HepG2 (cell line): ENCODE data around the gene WDR20. TPM values are rescaled to one million over a fixed set of nuclear protein-coding genes. Genes with fewer than 3 reads are reported as not detected.

Experiments used
- CSRNP1 ChIP-seq: sonication (generic); formaldehyde crosslinking; IDR thresholded peaks from 2 replicates; pipeline ENCODE4 v1.8.1; 2023; ENCODE audit warnings: mild to moderate bottlenecking, missing genetic modification reagents
- E2F5 ChIP-seq: sonication (generic); formaldehyde crosslinking; conservative IDR thresholded peaks from 2 replicates; pipeline ENCODE4 v1.4.0; 2020; ENCODE audit warnings: missing genetic modification reagents
- FLYWCH1 ChIP-seq: sonication (generic); formaldehyde crosslinking; IDR thresholded peaks from 2 replicates; pipeline ENCODE4 v1.8.1; 2023; ENCODE audit warnings: mild to moderate bottlenecking, missing genetic modification reagents
- FOXA3 ChIP-seq: IDR thresholded peaks from 2 replicates; pipeline ENCODE4 v1.6.1; 2016; ENCODE audit warnings: missing genetic modification reagents, missing compliant biosample characterization
- FOXP1 ChIP-seq, 2 experiments: fragments of 450-650 bp in 1 of 2; IDR thresholded peaks; 2 replicates each; pipeline ENCODE4 v1.6.1; 2017 to 2018; ENCODE audit warnings: antibody characterized with exemption in 1 of 2
- HNF4A ChIP-seq: sonication (generic); formaldehyde crosslinking; IDR thresholded peaks from 2 replicates; pipeline ENCODE4 v1.4.0; 2020; ENCODE audit warnings: missing genetic modification reagents
- KLF12 ChIP-seq: sonication (generic); formaldehyde crosslinking; IDR thresholded peaks from 2 replicates; pipeline ENCODE4 v1.4.0; 2020; ENCODE audit warnings: missing genetic modification reagents, borderline replicate concordance
- KLF6 ChIP-seq: IDR thresholded peaks from 2 replicates; pipeline ENCODE4 v1.8.0; 2016; ENCODE audit warnings: missing biosample characterization, missing genetic modification reagents
- MAF1 ChIP-seq: sonication (generic); formaldehyde crosslinking; IDR thresholded peaks from 2 replicates; pipeline ENCODE4 v1.5.0; 2020; ENCODE audit warnings: missing genetic modification reagents, borderline replicate concordance
- PAX8 ChIP-seq: sonication (generic); formaldehyde crosslinking; IDR thresholded peaks from 2 replicates; pipeline ENCODE4 v1.8.0; 2022; ENCODE audit warnings: mild to moderate bottlenecking, missing genetic modification reagents, borderline replicate concordance
- SMAD3 ChIP-seq: sonication (generic); formaldehyde crosslinking; IDR thresholded peaks from 2 replicates; pipeline ENCODE4 v1.4.0; 2020; ENCODE audit warnings: missing genetic modification reagents
- SMC3 ChIP-seq: IDR thresholded peaks from 2 replicates; pipeline ENCODE4 v1.6.1; 2011; ENCODE audit warnings: low read length, improper control_type of control experiment
- SNAPC2 ChIP-seq: sonication (generic); formaldehyde crosslinking; IDR thresholded peaks from 2 replicates; pipeline ENCODE4 v1.8.1; 2022; ENCODE audit warnings: mild to moderate bottlenecking, missing genetic modification reagents
- SP140L ChIP-seq: sonication (generic); formaldehyde crosslinking; IDR thresholded peaks from 2 replicates; pipeline ENCODE4 v1.4.0; 2020; ENCODE audit warnings: missing genetic modification reagents, borderline replicate concordance
- TCF7L2 ChIP-seq: IDR thresholded peaks from 2 replicates; pipeline ENCODE4 v1.6.1; 2011; ENCODE audit warnings: mild to moderate bottlenecking, low read depth, low read length, moderate library complexity
- YEATS4 ChIP-seq: sonication (generic); formaldehyde crosslinking; IDR thresholded peaks from 2 replicates; pipeline ENCODE4 v1.4.0; 2020; ENCODE audit warnings: missing genetic modification reagents, borderline replicate concordance
- ZBTB21 ChIP-seq: sonication (generic); formaldehyde crosslinking; IDR thresholded peaks from 2 replicates; pipeline ENCODE4 v1.4.0; 2020; ENCODE audit warnings: missing genetic modification reagents
- ZMYM4 ChIP-seq: sonication (generic); formaldehyde crosslinking; IDR thresholded peaks from 2 replicates; pipeline ENCODE4 v1.8.1; 2023; ENCODE audit warnings: mild to moderate bottlenecking, missing genetic modification reagents
- ZNF124 ChIP-seq: sonication (generic); formaldehyde crosslinking; IDR thresholded peaks from 2 replicates; pipeline ENCODE4 v1.4.0; 2020; ENCODE audit warnings: missing genetic modification reagents
- ZNF264 ChIP-seq: sonication (generic); formaldehyde crosslinking; IDR thresholded peaks from 2 replicates; pipeline ENCODE4 v1.4.0; 2020; ENCODE audit warnings: missing genetic modification reagents
- ZNF331 ChIP-seq: sonication (generic); formaldehyde crosslinking; IDR thresholded peaks from 2 replicates; pipeline ENCODE4 v1.4.0; 2020; ENCODE audit warnings: missing genetic modification reagents
- polyA plus RNA-seq, 8 experiments: library from polyadenylated mRNA; depleted of rRNA in 3 of 8; stranded (reverse) in 7 of 8; unstranded in 1 of 8; fragments of >200 nt; fragmentation: Illumina TruSeq in 4 of 8; extraction: Trizol in 4 of 8; gene quantifications; 2 replicates each; pipeline versions ENCODE4 v1.2.1 to v1.2.3, GENCODE V29; 2011 to 2016; ENCODE audit warnings: low read depth in 4 of 8, missing spikeins in 1 of 8, mixed read lengths in 1 of 8; ENCODE audit not compliant: insufficient read depth in 1 of 8
- total RNA-seq, 5 experiments: library from RNA; depleted of rRNA; stranded (reverse); fragments of >200 nt; fragmentation: Illumina TruSeq; extraction: Trizol; gene quantifications; 2 replicates each; pipeline ENCODE4 v1.2.3, GENCODE V29; 2016; ENCODE audit warnings: low read depth in 1 of 5
- TF ChIP-seq, protein P1 (sequence below): sonication (generic); formaldehyde crosslinking; IDR thresholded peaks from 2 replicates; pipeline ENCODE4 v1.8.1; 2023; ENCODE audit warnings: mild to moderate bottlenecking, moderate library complexity, missing genetic modification reagents
- TF ChIP-seq, protein P2 (sequence below): sonication (generic); formaldehyde crosslinking; IDR thresholded peaks from 2 replicates; pipeline ENCODE4 v1.4.0; 2020; ENCODE audit warnings: low read depth, missing genetic modification reagents
- TF ChIP-seq, protein P3 (sequence below): sonication (generic); formaldehyde crosslinking; IDR thresholded peaks from 2 replicates; pipeline ENCODE4 v1.4.0; 2020; ENCODE audit warnings: missing genetic modification reagents, low read depth, mild to moderate bottlenecking, borderline replicate concordance

Gene WDR20
- total and polyA plus RNA-seq, 2 of the 13 experiments (the other 11 are each of a cell fraction or from before 2014, with no cell fraction given), result 10.4 to 23.2 TPM

GRCh38 chr14:102185360-102185759, 45.7 kb downstream of the WDR20 start (continued):
- TF ChIP-seq, protein P1, sequence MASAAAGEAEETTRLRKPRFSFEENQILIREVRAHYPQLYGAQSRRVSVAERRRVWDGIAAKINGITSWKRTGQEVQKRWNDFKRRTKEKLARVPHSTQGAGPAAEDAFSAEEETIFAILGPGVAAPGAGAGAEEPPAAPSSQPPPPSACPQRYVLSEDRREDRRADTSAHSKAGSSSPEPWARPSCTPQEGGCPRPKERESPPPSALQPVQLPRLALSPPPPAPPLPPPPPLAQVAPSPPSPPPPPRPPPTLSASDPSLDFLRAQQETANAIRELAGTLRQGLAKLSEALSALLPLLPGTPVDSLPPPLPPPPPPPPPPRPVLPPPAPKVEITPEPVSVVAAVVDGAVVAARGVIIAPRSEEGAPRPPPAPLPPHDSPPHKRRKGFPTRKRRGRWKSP, result 0 out of 2 replicates have a peak, but pooled peaks have one; percentile 33
- TF ChIP-seq ZNF124 (CRISPR knock-in tag), result 0 out of 2 replicates have a peak, but pooled peaks have one; percentile 57
- peak; percentile 92 for TF ChIP-seq FOXP1 (IDR thresholded peaks at IDR 0.05)
- peak; percentile 96 for TF ChIP-seq FOXP1 (CRISPR knock-in tag; IDR thresholded peaks at IDR 0.05)
- TF ChIP-seq E2F5 (CRISPR knock-in tag), result no peak
- peak; percentile 21 for TF ChIP-seq SMC3
- TF ChIP-seq YEATS4 (CRISPR knock-in tag), result peak; percentile 67; the same call in 1 of the 2 replicates
- no peak for TF ChIP-seq TCF7L2
- peak; percentile 27; the same call in 1 of the 2 replicates for TF ChIP-seq ZNF331 (CRISPR knock-in tag)
- TF ChIP-seq ZMYM4 (CRISPR knock-in tag), result peak; percentile 38; the same call in 1 of the 2 replicates
- TF ChIP-seq, protein P2, sequence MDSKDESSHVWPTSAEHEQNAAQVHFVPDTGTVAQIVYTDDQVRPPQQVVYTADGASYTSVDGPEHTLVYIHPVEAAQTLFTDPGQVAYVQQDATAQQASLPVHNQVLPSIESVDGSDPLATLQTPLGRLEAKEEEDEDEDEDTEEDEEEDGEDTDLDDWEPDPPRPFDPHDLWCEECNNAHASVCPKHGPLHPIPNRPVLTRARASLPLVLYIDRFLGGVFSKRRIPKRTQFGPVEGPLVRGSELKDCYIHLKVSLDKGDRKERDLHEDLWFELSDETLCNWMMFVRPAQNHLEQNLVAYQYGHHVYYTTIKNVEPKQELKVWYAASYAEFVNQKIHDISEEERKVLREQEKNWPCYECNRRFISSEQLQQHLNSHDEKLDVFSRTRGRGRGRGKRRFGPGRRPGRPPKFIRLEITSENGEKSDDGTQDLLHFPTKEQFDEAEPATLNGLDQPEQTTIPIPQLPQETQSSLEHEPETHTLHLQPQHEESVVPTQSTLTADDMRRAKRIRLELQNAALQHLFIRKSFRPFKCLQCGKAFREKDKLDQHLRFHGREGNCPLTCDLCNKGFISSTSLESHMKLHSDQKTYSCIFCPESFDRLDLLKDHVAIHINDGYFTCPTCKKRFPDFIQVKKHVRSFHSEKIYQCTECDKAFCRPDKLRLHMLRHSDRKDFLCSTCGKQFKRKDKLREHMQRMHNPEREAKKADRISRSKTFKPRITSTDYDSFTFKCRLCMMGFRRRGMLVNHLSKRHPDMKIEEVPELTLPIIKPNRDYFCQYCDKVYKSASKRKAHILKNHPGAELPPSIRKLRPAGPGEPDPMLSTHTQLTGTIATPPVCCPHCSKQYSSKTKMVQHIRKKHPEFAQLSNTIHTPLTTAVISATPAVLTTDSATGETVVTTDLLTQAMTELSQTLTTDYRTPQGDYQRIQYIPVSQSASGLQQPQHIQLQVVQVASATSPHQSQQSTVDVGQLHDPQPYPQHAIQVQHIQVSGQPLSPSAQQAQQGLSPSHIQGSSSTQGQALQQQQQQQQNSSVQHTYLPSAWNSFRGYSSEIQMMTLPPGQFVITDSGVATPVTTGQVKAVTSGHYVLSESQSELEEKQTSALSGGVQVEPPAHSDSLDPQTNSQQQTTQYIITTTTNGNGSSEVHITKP (CRISPR knock-in tag), result peak; percentile 79; the same call in 1 of the 2 replicates
- TF ChIP-seq ZBTB21 (CRISPR knock-in tag), result no peak
- peak; percentile 93 for TF ChIP-seq FOXA3 (CRISPR knock-in tag)
- TF ChIP-seq ZNF264, result 0 out of 2 replicates have a peak, but pooled peaks have one; percentile 41
- TF ChIP-seq MAF1 (CRISPR knock-in tag), result no peak
- 0 out of 2 replicates have a peak, but pooled peaks have one; percentile 19 for TF ChIP-seq SMAD3 (CRISPR knock-in tag)
- no peak for TF ChIP-seq PAX8 (CRISPR knock-in tag)
- TF ChIP-seq, protein P3, sequence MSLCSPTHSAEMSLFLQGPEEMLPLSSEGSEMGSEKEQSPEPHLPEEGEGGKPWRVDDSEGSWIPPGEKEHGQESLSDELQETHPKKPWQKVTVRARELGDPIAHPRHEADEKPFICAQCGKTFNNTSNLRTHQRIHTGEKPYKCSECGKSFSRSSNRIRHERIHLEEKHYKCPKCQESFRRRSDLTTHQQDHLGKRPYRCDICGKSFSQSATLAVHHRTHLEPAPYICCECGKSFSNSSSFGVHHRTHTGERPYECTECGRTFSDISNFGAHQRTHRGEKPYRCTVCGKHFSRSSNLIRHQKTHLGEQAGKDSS (CRISPR knock-in tag), result no peak
- TF ChIP-seq KLF12, result 0 out of 2 replicates have a peak, but pooled peaks have one; percentile 57
- TF ChIP-seq FLYWCH1 (CRISPR knock-in tag), result no peak
- TF ChIP-seq CSRNP1 (CRISPR knock-in tag), result no peak
- TF ChIP-seq SNAPC2 (CRISPR knock-in tag), result no peak
- no peak for TF ChIP-seq SP140L (CRISPR knock-in tag)
- TF ChIP-seq KLF6, result peak; percentile 19; the same call in 1 of the 2 replicates
- peak; percentile 37 for TF ChIP-seq HNF4A (CRISPR knock-in tag)
